ENCODE data around the gene LHX4.

The LHX4 gene

DNA sequence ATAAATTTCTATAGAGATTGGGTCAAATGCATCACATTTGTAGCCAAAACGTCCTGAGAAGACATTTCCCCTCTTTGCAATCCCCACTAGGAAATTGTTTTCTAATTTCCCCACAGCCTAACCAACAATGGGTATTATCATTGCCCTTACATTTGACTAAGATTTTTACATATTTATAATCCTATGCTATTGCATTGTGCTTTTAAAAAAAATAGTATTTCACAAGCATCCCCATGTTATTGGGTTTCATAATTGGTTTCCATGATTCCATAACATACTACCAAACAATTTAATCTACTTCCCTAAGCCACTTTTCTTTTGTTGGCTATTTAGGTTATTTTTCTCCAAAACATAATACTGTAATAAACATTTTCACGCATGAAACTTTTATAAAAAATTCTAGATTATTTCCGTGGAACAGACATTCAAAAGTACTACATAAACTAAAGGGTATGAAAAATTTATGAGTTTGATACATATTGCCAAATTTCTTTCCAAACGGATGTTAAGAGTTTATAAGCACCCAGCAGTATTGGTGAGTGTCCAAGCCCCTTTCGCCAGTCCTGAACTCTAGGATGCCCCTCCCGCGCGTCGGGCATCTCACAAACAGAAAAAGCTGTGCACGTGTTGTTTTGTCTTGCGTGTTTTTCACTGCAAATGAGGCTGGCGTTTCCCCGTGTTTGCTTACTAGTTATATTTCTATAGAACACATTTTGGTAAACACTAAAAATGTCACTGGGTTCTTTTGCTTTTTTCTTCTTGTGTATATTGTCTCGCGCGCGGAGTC is 2.0 kb upstream of the LHX4 start:
- DNase-seq (ENCODE audit: low spot score): no peak

GRCh38 chr1:180228648-180229482 is 1.2 kb upstream of the LHX4 start:
- no peak for DNase-seq (ENCODE audit: low spot score)

- no peak for DNase-seq (ENCODE audit: low spot score)
Measured at GRCh38 chr1:180230416-180230790, 339 bp downstream of the LHX4 start.

DNA sequence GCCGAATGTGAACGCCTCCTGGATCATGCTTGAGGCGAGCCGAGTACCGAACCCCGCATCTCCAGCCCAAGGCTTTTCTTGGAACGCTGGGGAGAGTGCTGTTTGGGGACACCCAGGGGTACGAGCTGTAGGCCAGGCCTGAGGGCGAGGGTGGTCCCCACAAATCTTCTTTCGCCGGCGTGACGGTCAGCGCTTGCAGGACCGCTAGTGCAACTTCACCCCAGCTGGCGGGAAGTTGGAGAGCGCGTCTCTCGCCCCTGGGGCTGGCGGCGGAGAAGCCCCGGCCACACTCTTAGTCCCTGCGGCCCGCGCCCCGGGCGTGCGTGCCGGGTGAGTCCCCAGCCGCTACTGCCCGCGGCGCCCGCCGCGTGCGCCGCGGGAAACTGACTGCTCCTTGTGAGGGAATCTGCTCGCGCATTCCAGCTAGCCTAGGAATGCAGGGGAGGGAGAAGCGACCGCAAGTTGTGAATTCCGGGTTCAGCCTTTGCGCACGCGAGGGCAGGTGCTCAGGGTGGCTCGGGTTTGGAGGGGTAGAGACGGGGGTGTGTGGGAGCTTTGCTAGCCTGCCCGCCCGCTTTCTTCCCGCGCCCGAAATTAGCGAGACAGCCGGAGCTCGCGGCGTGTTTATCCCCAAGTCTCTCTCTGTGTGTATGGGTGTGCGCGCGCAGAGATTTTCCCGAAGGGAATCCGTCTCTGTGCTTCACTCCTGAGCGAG is 884 bp downstream of the LHX4 start:
- DNase-seq (ENCODE audit: low spot score): no peak

DNA sequence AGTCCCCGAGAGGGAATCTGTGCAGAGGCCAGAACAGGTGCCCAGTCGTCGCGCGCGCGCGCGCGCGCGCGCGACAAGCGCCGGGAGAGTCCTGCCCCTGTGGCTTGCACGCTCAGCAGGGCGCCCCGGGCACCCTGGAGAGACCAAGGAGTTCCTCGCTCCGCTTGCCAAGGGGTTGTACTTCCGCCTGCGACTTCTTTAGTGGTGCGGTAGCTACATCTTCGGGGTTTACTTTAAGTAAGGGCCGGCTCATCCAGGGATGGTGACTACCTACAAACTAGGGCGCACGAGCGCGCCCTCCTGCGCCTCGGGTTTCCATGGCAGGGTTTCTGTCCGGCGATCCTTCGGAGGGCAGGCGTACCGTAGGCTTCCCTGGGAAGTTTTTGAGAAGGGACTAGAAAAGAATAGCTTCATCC is 1.4 kb downstream of the LHX4 start:
- peak; percentile 76 for DNase-seq (ENCODE audit: low spot score)

- DNase-seq (ENCODE audit: low spot score): no peak
Measured at GRCh38 chr1:180231936-180232335, 1.9 kb downstream of the LHX4 start.

DNA sequence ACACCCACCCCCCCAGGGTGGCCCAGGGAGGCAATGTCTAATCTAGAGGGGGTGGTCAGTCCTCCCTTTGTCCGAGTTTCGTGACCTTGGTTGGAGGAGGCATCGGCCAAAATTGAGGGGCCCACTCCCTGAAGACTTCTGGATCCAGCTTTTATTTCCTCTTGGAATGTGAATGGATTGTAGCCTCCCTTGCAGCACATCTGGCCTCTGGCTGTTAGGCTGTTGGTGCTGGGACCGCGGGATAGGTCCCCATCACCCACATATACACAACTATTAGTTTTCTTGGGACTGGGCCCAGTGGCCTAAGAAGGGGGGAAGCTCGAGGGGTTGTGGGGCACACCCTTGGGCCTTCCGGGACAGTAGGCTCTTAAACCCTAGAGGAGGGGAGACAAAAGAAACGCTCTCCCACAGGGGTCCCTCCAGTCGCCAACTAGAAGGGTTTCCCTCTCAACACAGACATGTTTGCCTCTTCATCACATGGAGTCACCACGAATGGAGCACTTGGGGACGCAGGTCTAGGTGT is 2.5 kb downstream of the LHX4 start:
- DNase-seq (ENCODE audit: low spot score): no peak

DNA sequence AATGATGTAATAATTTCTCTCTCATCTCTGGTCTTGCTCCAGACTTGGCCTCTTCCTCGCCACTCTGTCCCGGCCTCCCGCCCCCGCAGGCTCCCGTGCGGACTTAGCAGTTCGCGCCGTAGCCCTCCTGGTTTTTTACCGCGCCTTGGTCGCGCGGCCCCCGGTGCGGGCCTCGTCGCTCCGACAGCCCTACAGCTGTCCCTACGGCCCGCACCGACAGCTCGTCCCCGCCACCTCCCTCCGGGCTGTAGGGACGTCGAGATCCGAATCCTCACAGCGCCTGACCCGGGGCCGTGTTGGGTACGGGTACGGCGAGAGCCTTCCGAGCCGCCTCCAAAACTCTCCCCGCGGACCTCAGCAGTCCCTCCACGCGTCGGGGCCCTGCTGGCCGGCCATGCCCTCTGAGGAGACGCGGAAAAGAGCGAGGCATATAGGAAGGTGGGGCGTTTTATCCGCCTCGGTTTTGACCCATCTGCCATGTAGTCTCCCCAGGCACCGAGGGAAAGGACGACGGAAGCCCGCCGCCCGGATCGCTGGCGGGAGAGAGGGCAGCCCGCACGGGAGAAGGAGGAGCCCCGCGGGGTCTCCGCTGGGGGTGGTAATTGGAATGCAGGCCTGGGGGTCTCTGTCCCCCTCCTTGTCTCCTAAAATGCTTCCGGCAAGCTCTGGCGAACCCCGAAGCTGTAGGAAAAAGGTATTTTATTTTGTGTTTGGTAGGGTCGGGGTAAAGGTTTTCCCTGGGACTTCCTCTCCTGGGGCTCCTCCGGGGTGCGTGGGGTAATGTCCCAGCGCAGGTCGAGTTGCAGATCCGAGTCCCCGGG is 3.3 kb downstream of the LHX4 start:
- DNase-seq (ENCODE audit: low spot score): no peak

- DNase-seq (ENCODE audit: low spot score): peak; percentile 38
Measured at GRCh38 chr1:180234369-180235076, 4.5 kb downstream of the LHX4 start.

DNA sequence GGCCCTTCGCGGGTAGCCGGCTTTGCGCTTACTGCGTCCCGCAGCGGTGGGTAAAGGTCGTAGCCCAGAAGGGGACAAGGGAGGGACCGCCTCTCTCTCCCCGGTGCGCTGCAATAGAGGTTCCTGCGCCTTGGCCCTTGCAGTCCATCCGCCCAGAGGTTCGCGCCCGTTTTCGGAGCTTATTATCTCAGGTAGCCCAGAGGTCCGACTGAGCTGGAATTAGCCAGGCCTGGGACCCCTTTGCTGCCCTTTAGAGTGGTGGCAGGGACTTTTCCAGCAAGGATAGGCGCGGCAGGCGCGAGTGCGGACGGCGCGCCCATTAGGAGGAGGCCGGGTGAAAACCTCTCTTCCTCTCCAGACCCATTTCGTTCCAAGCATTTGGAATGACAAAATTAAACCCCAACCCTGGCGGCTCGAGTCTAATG is 5.0 kb downstream of the LHX4 start:
- no peak for DNase-seq (ENCODE audit: low spot score)

DNA sequence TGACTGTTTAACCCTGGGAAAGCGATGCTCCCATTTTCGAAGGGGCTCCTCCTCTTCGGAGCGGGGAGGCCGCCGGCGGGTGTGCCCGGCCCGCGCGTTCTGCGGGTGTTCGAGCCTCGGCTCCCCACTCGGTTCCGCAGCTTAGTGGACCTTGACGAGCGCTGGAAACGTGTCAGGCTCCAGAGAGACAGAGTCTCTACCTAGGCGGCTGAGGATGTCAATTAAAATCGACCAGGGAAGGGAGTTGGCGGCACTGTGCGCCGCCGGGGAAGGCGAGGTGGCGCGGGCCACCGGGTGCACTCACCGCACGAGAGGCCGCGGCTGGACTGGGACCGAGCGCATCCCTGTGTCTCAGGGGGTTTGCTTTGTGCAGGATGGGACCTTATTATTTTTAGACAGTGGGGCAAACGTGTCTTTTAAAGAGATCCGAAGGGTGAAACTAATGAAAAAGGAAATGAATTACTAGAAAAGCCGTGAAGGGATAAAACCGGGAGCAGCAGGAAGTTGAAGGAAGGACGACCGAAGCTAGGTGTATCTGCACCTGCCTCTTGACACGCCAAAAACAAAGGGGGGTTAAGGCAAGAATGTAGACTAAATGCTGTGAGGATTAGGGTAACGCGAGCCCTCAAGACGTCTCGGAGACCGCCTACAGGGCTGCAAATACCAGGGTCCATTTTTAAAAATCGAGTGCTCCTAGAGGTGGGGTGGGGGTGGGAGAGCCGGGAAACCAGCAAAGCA is 5.6 kb downstream of the LHX4 start:
- DNase-seq (ENCODE audit: low spot score): no peak

- DNase-seq (ENCODE audit: low spot score): no peak
Measured at GRCh38 chr1:180236698-180237509, 6.8 kb downstream of the LHX4 start.

DNA sequence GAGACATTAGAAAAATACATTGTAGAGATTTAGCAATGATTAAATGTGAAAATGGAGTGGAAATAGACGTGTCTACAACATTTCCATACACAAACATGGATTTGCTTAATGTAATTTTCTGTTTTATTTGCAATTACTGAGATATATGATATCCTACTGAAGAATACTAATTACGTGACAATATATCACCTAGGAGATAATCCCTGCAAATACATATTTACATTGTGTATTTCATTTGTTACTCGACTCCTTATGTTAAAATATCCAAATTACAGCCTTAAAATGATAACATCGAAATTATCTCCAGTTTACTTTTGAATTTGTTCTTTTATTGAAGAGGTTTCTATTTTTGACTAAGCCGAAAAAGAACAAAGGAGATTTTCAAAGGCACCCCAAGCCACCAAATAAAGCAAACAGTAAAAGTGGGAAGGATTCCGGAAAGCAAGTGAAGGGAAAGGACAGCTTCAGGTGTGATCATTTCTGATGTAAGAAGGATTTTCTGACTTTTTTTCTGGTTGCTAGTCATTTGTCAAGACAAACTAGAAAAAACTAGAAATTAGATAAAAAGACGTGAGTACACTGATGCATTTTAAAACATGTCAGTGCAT is 7.9 kb downstream of the LHX4 start:
- no peak for DNase-seq (ENCODE audit: low spot score)

GRCh38 chr1:180238675-180239074 is 8.6 kb downstream of the LHX4 start:
- DNase-seq (ENCODE audit: low spot score): no peak

GRCh38 chr1:180239145-180240096 is 9.4 kb downstream of the LHX4 start:
- no peak for DNase-seq (ENCODE audit: low spot score)

DNA sequence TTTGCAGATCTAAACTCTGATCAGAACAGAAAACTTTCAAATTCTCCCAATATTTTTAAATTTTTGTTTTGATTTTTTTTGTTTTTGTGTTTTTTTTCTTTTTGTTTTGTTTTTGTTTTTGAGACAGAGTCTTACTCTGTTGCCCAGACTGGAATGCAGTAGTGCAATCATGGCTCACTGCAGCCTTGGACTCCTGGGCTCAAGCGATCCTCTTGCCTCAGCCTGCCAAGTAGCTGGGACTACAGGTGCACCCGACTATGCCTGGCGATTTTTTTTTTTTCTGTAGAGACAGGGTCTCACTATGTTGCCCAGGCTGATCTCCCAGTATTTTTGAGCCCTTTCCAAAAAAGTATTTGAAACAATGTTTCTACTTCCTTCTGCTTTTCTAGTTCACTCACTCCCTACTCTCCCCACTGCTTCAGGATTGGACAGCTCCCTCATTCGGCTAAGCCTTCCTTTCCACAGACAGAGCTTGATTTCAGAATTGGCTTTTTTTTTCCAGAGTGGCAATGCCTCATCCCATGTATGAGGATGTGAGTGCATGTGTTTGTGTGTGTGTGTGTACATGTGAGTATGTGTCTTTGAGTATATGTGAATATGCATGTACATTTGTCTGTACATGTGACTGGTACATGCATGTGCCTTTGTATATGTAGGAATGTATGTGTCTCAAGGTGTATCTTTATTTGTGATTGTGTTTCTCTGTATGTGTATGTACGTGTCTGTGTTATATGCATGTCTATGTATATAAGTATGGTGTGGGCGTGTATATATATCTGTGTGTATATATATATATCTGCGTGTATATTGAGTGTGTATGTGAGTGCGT is 11.9 kb downstream of the LHX4 start:
- no peak for DNase-seq (ENCODE audit: low spot score)

All from SW480 (cell line).